ENCODE data around the gene GPR107.

- TF ChIP-seq CHD2 (IDR thresholded peaks at IDR 0.05; ENCODE audit: low read length) = no peak
- no peak for TF ChIP-seq SP1 (IDR thresholded peaks at IDR 0.05; ENCODE audit: low read depth, low read length)
- TF ChIP-seq CTCF (IDR thresholded peaks at IDR 0.05; ENCODE audit: control extremely low read depth in 1 of 3, insufficient read depth in 1 of 3, low read depth in 1 of 3, low read length in 3 of 3) = no peak
- no peak for TF ChIP-seq RXRA (IDR thresholded peaks at IDR 0.05; ENCODE audit: insufficient read depth, low read depth, low read length)
- TF ChIP-seq ATF3 (IDR thresholded peaks at IDR 0.05; ENCODE audit: insufficient read depth, low read depth, low read length) = no peak
These were observed 83.5 kb downstream of the GPR107 start for GRCh38 chr9:130137081-130137640.
